Measurements from ENCODE around the gene KRTAP5-10.

- no peak for TF ChIP-seq CTCF (IDR thresholded peaks at IDR 0.05; ENCODE audit: low read length)
- TF ChIP-seq EZH2 (optimal IDR thresholded peaks at IDR 0.05; ENCODE audit: low read depth, low read length) = no peak
Observed at GRCh38 chr11:71538666-71538990, 26.7 kb upstream of the KRTAP5-10 start.

Measured in MM.1S (cell line).